Measurements from ENCODE around the gene CBLN3.

The CBLN3 gene

GRCh38 chr14:24379907-24380730, 49.3 kb downstream of the CBLN3 start:
- H3K36me3 Mint-ChIP-seq: no peaks in the 10 kb centered on the region
- no peak overlapping the region for H3K4me3 Mint-ChIP-seq
- H3K4me1 Mint-ChIP-seq: peaks cover 0 to 1% of the 10 kb centered on the region in 2 donors
- DNase-seq (no peak), ATAC-seq (replicated peaks) (no peak)
- H3K27me3 Mint-ChIP-seq: peaks cover 5 to 9% of the 10 kb centered on the region in 2 donors
- H3K27ac Mint-ChIP-seq: no peak overlapping the region
- H3K9me3 Mint-ChIP-seq: no peaks in the 10 kb centered on the region

GRCh38 chr14:24378981-24379906, 50.2 kb downstream of the CBLN3 start:
- no peak overlapping the region for H3K27ac Mint-ChIP-seq
- no peak for ATAC-seq (replicated peaks)
- H3K27me3 Mint-ChIP-seq: peaks cover 9% of the 10 kb centered on the region in 2 donors
- H3K9me3 Mint-ChIP-seq: no peaks in the 10 kb centered on the region
- H3K4me1 Mint-ChIP-seq: peaks cover 0 to 1% of the 10 kb centered on the region in 2 donors
- H3K4me3 Mint-ChIP-seq: no peak overlapping the region
- H3K36me3 Mint-ChIP-seq: no peaks in the 10 kb centered on the region
- no peak for DNase-seq

GRCh38 chr14:24378327-24378726, 51.1 kb downstream of the CBLN3 start:
- Mint-ChIP-seq H3K4me1 (peaks cover 0 to 1% of the 10 kb centered on the region in 2 donors), H3K36me3 (no peaks in the 10 kb centered on the region), H3K9me3 (no peaks in the 10 kb centered on the region), H3K4me3 (no peak overlapping the region), H3K27ac (no peak overlapping the region), H3K27me3 (peaks cover 5 to 9% of the 10 kb centered on the region in 2 donors)
- ATAC-seq (replicated peaks) (no peak), DNase-seq (no peak)

- DNase-seq (no peak), ATAC-seq (replicated peaks) (no peak)
- Mint-ChIP-seq H3K4me1 (peaks cover 0 to 1% of the 10 kb centered on the region in 2 donors), H3K4me3 (no peak overlapping the region), H3K36me3 (no peaks in the 10 kb centered on the region), H3K27me3 (peaks cover 5 to 9% of the 10 kb centered on the region in 2 donors), H3K9me3 (no peaks in the 10 kb centered on the region), H3K27ac (no peak overlapping the region)
Observed at GRCh38 chr14:24377657-24378056, 51.8 kb downstream of the CBLN3 start.

- H3K27ac Mint-ChIP-seq: no peak overlapping the region
- no peak for ATAC-seq (replicated peaks)
- no peaks in the 10 kb centered on the region for H3K9me3 Mint-ChIP-seq
- H3K4me1 Mint-ChIP-seq: peaks cover 0 to 1% of the 10 kb centered on the region in 2 donors
- no peaks in the 10 kb centered on the region for H3K36me3 Mint-ChIP-seq
- no peak for DNase-seq
- peaks cover 5 to 9% of the 10 kb centered on the region in 2 donors for H3K27me3 Mint-ChIP-seq
- H3K4me3 Mint-ChIP-seq: no peak overlapping the region
Observed at GRCh38 chr14:24377126-24377525, 52.3 kb downstream of the CBLN3 start.

Measured in stimulated activated naive B cell treated with anti-CD40 and anti-IgM and Interleukin-4, amounts not matched to agents 10 μg/mL and 1 μg/mL and 100 μg/mL, for 72 hours (primary cell).